Measurements from ENCODE around the gene APPL1.
"Not testable (repeated sequence)": the region's sequence is repeated elsewhere in the genome, so short reads cannot be mapped to it uniquely, and the experiment has no call there.

Gene APPL1

DNA sequence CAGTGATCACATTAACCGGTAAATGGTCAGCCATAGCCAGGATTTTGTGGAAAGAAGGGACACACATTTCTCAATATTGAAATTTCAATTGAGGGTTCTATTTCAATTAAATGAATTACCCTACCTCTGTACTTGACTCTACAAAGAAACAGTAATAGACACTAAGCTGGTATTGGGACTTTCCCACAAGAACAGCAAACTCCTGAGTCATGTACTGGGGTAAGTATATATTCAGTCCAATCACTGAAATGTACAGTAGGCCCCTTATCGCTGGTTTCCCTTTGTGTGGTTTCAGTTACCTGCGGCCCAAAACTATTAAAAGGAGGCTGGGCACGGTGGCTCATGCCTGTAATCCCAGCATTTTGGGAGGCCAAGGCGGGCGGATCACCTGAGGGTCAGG, 47.3 kb downstream of the APPL1 start:
- DNase-seq = no peak

DNA sequence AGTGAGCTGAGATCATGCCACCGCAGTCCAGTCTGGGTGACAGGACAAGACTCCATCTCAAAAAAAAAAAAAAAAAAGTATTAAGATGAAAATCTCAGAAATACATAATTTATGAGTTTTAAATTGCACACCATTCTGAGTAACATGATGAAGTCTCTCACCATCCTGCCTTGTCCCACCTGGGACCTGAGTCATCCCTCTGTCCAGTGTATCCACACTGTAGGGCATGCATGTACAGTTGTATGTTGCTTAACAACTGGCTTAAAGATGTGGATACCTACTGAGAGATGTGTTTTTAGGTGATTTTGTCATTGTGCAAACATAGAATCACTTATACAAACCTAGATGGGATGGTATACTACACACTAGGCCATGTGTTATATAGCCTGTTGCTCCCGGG, 47.9 kb downstream of the APPL1 start:
- no peak for DNase-seq

DNA sequence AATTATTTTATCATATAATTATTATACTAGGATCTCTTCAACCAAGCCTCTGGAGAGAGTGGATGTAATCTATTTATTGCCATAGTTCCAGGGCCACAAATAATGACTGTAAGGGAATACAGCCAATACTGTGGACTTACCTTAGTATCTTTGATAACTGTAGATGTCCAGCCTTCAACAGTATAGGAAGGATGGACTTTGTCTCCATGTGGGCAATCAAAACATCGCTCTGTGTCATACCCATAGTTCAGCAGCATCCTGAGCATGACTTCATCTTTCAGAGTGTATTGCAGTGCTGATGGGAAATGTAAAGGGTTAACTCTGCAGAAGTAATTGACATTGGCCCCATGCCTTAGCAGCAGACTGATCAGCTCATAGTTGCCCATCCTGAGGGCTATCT, 50.7 kb downstream of the APPL1 start:
- no peak for DNase-seq

DNA sequence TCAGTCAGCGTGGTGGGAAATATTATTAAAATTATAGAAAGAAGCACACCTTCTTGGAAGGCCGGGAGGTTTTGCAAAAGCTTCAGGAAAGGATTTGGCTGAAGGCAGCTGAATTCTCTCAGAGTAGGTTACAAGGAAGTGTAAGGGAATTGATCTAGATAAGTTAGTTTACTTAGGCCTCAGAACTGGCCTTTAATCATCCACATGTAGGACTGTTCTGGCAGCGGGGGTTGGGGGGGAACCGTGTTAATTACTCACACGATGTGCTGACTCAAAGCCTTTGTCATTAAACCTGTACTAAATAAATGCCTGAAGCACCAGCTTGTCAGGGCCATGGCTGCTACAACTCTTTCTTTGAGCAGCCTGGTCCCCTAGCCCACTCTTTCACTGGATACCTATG, 52.2 kb downstream of the APPL1 start:
- DNase-seq = no peak

DNA sequence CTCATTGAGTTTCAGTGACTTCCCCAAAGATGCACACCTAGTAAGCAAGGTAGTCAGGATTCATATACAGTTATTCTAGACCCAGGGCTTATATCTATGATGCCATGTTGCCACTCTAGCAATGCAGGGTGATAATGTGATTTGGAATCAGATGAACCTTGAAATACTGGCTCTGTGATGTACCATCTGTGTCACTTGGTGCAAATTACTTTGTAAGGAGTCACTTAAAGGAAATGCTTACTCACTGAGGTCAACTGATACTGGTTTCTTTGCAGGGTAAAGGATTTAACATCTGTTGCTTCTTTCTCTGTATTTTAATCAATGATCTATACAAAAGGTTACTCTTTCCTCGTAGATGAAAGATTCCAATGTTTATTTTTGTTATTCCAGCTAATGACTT, 54.2 kb downstream of the APPL1 start:
- DNase-seq = no peak

DNA sequence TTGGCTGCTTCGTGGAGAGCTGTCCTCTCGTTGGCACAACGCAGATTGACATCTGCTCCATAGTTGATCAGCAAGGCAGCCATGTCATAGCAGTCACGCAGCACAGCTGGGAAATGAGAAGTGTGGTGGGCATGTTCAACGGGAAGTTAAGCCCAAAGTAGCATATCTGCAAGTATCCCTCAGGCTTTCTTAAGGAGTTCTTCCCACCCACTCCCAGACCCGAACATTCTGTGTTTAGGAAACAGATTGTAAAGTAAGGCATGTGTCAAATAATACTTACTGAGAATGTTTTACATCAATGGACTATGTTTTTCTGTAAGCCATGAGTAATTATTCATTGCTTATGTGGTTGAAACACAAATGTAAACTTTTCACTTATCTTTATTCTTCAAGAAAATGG, 55.8 kb downstream of the APPL1 start:
- no peak for DNase-seq

DNA sequence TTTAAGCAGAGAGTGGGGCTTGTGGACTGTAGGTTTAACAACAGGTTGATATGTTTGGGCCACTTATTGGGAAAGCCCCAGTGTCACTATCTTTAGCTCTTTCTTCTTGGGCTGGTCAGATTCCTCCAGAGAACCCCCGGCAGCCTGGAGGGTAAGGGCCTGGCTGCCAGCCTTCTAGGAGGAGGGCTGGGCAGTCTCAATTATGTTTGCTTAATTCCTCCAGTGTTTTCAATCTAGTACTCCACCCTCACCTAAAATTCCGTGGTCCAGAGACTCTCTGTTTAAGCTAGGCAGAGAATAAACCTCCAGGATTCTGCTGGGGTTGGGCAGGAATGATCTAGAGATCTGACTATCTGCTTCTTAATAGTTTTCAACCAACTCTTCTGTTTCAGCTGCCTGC, 59.7 kb downstream of the APPL1 start:
- no peak for DNase-seq

DNA sequence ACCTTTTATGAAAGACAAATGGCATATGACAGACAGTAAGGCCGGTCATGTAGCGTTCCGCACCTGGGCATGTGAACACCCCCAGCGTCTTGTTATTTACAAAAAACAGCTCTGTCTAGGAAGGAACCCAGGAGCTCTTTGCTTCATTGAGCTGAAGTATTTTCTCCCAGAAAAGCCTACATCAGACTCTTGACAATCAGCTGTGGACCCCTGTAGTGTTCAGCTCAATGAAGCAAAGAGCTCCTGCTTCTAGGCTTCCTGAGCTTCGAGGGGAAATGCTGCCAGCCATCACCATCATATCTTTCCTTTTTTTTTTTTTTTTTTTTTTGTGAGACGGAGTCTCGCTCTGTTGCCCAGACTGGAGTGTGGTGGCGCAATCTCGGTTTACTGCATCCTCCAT, 60.9 kb downstream of the APPL1 start:
- no peak for DNase-seq

DNA sequence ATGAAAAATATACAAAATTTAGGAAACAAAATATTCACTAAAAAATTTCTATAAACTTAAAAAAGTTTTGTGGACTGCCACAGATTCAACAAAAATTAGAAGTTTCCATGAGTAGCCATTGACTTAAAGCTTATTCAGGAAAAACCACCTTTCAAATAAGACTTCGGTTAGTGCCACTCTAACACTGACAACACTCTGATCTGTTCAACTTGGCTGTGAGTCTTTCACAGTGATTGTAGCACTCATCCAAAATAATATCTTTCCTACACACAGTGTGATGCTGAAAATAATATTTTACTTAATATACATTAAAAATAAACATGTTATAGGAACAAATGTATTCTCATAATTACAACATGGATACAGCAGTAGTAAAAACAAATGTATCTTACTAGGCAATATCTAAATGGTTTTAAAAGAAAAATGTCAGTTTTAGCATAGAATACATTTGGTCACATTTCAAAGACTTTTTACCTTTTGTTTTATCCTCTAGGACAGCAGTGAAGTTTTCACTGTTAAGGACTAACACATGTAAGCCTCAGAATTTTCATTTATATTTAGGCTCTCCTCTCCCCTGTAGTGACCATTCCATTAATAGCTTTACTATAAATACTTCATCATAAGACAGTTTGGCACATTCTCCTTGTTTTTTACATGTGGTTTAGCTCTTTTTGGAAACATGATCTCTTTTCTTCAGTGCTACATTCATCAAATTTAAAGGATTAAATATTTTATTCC, 64.8 kb downstream of the APPL1 start, which contains the start of gene ASB14:
Gene ASB14, minus strand, starts transcription at position 527 of the 738 bp plus-strand sequence. CDS start 652 bp downstream, outside the sequence.
- DNase-seq = no peak

DNA sequence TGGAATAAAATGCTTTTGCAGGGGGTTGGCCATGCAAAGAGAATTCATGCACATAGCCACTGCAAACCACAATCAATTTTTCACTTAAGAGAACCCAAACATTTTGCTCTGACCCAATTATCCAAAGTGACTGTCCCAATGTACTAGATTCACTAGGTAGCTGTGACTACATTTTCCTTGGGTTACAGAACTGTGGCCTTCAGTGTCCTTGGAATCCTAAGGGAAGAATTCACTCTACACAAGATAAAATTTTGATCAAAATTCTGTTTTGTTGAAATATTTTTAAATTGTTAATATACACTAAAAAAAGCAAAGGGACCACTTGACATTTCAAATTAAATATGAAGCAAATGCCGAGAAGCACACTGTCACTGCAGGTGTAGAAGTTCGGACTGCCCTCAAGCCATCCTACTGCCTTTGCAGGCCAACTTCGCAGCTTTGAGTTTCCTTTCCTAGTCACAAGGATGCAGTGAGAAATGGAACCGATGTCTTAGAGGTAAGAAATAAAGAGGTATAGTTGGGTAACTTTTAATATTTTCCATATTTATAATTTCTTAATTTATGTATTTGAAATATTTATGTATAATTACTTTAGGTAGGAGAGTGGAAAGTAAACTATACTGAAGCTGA, 65.5 kb downstream of the APPL1 start:
- DNase-seq = no peak

DNA sequence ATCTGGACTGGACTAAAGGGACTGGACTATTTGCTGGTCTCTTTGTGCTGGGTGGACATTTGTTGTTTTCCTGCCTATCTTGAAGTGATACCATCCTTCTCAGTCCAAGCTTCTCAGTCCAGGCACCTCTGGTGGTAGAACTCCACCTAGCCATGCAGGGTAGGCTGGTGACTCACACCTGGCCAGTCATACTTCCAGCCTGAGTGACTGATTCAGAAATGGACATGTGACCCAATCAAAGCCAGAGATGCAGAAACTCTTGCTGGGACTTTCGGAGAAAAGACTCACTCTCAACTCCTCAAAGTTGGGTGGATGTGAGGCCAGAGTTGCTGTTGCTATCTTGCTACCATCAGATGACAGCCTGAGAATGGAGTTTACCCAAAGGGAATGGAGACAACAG, 70.5 kb downstream of the APPL1 start:
- DNase-seq = no peak

DNA sequence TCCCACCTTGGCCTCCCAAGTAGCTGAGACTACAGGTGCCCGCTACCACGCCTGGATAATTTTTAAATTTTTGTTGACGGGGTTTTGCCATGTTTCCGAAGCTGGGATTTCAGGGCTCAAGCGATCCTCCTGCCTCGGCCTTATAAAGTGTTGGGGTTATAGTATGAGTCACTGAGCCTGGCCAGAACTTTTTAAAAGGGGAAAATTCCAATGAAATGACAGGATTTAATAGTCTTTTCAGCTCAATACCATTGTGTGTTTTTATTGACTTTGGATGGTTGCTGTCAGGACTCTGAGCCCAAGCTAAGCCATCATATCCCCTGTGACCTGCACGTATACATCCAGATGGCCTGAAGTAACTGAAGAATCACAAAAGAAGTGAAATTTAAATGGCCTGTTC, 76.0 kb downstream of the APPL1 start:
- not testable (repeated sequence) for DNase-seq

DNA sequence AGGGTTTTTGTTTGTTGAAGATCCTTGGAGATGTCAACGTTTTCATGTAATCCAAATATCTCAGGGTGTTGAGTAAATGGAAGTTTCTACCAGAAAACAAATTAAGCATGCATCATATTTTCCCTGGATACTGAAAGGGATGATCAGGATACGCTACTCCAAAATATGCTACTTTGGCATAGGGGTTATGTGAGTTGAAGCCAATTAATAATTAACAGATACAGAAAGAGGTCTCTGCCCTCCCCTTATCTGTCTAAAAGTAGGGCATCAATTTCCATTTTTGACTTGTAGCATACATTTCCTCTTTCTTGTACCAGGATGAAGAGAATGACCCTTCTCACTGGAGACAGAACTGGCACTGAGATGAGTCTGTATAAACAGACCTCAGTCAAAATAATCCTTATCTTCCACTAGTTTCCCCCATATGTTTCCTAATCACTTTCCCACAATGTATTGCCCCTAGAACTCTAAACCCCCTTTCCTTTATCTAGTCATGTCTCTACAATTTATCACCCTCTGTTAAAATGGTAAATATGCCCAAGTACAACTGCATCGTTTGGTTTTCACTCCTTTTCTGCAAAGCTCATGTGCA, 82.3 kb downstream of the APPL1 start:
- no peak for DNase-seq

DNA sequence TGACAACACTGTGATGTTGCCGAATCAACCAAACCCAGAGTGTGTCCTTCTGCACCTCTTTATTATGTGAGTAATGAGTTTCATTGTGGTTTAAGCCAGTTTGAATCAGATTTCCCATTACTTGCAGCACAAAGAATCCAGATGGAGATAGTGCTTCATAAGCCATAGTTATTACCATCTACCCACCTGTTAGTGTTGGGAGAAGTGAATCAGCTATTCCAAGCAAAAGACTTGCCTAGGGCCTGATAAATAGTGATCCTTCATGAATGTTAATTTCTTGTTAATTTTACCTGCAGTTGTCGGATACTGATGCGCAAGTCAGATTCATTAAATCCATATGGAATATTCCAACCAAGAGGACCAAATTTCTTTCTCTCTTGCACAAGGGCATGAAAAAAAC, 86.7 kb downstream of the APPL1 start:
- DNase-seq = no peak
